GM12878 (cell line): ENCODE results near the gene PLVAP. TPM values are rescaled to one million over a fixed set of nuclear protein-coding genes. Genes with fewer than 3 reads are reported as not detected.

Experiments used
- ATAC-seq: fragments of 200-7000 bp; cut with Tn5 transposase; 3 replicates; pipeline ENCODE4 v1.9.1; 2020; ENCODE audit warnings: mild to moderate bottlenecking, moderate library complexity
- BruUV-seq: library from RNA; stranded (reverse); fragments of 400-500 nt; replicated peaks from 2 replicates; lab custom pipeline; 2021; lab: Mats Ljungman, UMichigan
- CTCF ChIA-PET: fragments of 300-600 bp; sonication (Branson Sonifier 250); formaldehyde crosslinking; extraction: SDS; loops from one replicate; lab custom pipeline; 2021; ENCODE audit warnings: inconsistent platforms; lab: Yijun Ruan, JAX
- POLR2A ChIA-PET: fragments of 350-600 bp; formaldehyde crosslinking; extraction: SDS; loops from one replicate; lab custom pipeline; 2021; ENCODE audit warnings: inconsistent platforms; lab: Charles Lee
- RAD21 ChIA-PET: fragments of 300-600 bp; sonication (Branson Sonifier 250); formaldehyde crosslinking; loops from one replicate; lab custom pipeline; 2023; ENCODE audit warnings: antibody characterized with exemption; ENCODE audit not compliant: unreplicated experiment; lab: Charles Lee
- SMC1A ChIA-PET: fragments of 300-600 bp; sonication (Branson Sonifier 250); formaldehyde crosslinking; loops from one replicate; lab custom pipeline; 2023; ENCODE audit not compliant: unreplicated experiment, uncharacterized antibody; lab: Charles Lee
- DNase-seq: peaks from one replicate; pipeline ENCODE4 v3.0.0-alpha.2; 2011; ENCODE audit warnings: low read depth, low spot score
- FAIRE-seq: peaks from 3 replicates; lab custom pipeline; 2011; peaks lifted over from hg19 to GRCh38; lab: Jason Lieb, UNC
- H2AFZ ChIP-seq: 2 replicates; pipeline ENCODE4 v1.6.0; 2011; ENCODE audit warnings: low read depth, low read length, control low read depth; ENCODE audit not compliant: control insufficient read depth
- H3K27ac ChIP-seq: 2 replicates; pipeline ENCODE4 v1.5.1; 2011; ENCODE audit warnings: control low read depth; ENCODE audit not compliant: control insufficient read depth, insufficient read depth
- H3K27me3 ChIP-seq, 2 experiments: replicated peaks in 1 of 2; 2 replicates each; pipeline versions ENCODE4 v1.6.0 to v1.6.1; 2011; ENCODE audit warnings: low read length in 1 of 2; ENCODE audit not compliant: control insufficient read depth in 2 of 2, insufficient read depth in 2 of 2
- H3K36me3 ChIP-seq, 2 experiments: 2 replicates each; pipeline ENCODE4 v1.5.1; 2011; ENCODE audit warnings: low read length in 1 of 2; ENCODE audit not compliant: control insufficient read depth in 2 of 2, insufficient read depth in 2 of 2
- H3K4me1 ChIP-seq: 2 replicates; pipeline ENCODE4 v1.6.1; 2011; ENCODE audit warnings: mild to moderate bottlenecking, low read length, moderate library complexity, mixed read lengths; ENCODE audit not compliant: control insufficient read depth, insufficient read depth
- H3K4me2 ChIP-seq: 2 replicates; pipeline ENCODE4 v1.6.0; 2011; ENCODE audit warnings: control low read depth; ENCODE audit not compliant: control insufficient read depth, insufficient read depth
- H3K4me3 ChIP-seq: fragments of 200-600 bp; sonication (generic); 2 replicates; pipeline ENCODE4 v1.5.1; 2016
- H3K79me2 ChIP-seq: 2 replicates; pipeline ENCODE4 v1.6.0; 2011; ENCODE audit warnings: low read length; ENCODE audit not compliant: control insufficient read depth, insufficient read depth
- H3K9ac ChIP-seq: 2 replicates; pipeline ENCODE4 v1.8.0; 2011; ENCODE audit warnings: low read length, control low read depth, mixed read lengths; ENCODE audit not compliant: control insufficient read depth, insufficient read depth
- H3K9me3 ChIP-seq: replicated peaks from 3 replicates; pipeline ENCODE4 v1.5.1; 2011; ENCODE audit warnings: mild to moderate bottlenecking, low read length; ENCODE audit not compliant: control insufficient read depth, insufficient read depth
- H4K20me1 ChIP-seq: 2 replicates; pipeline ENCODE4 v1.6.0; 2011; ENCODE audit not compliant: control insufficient read depth, insufficient read depth
- ATF7 ChIP-seq: fragments of 450-650 bp; IDR thresholded peaks from 2 replicates; pipeline ENCODE4 v1.6.1; 2016; ENCODE audit warnings: low read depth, mild to moderate bottlenecking
- E2F4 ChIP-seq: IDR thresholded peaks from 2 replicates; pipeline ENCODE4 v1.6.1; 2012; ENCODE audit warnings: low read depth, low read length, improper control_type of control experiment
- IRF4 ChIP-seq: IDR thresholded peaks from 2 replicates; pipeline ENCODE4 v1.6.1; 2011; ENCODE audit warnings: low read depth, low read length
- JUNB ChIP-seq: IDR thresholded peaks from 2 replicates; pipeline ENCODE4 v1.6.1; 2016; ENCODE audit warnings: antibody characterized with exemption, mild to moderate bottlenecking
- MYB ChIP-seq: fragments of 150-350 bp; IDR thresholded peaks from 2 replicates; pipeline ENCODE4 v1.6.1; 2014; ENCODE audit warnings: mild to moderate bottlenecking, low read depth, low read length, borderline replicate concordance
- POLR2AphosphoS2 ChIP-seq: IDR thresholded peaks from 2 replicates; pipeline ENCODE4 v1.6.1; 2011; ENCODE audit warnings: low read depth, mild to moderate bottlenecking, low read length, improper control_type of control experiment, moderate library complexity
- PRDM15 ChIP-seq: fragments of 450-650 bp; formaldehyde crosslinking; IDR thresholded peaks from 2 replicates; pipeline ENCODE4 v1.4.0; 2020; ENCODE audit warnings: mild to moderate bottlenecking, moderate library complexity
- SKIL ChIP-seq: fragments of 450-650 bp; IDR thresholded peaks from 2 replicates; pipeline ENCODE4 v1.6.1; 2017; ENCODE audit warnings: mild to moderate bottlenecking, low read depth, inconsistent platforms; ENCODE audit not compliant: poor library complexity, severe bottlenecking
- ZNF687 ChIP-seq: fragments of 450-650 bp; IDR thresholded peaks from 2 replicates; pipeline ENCODE4 v1.6.1; 2017; ENCODE audit warnings: mild to moderate bottlenecking, moderate library complexity
- WGBS: methylation state at CpG from one replicate; pipeline ENCODE4 v1.1.6; 2016; ENCODE audit warnings: low lambda C conversion rate; ENCODE audit not compliant: insufficient replicate concordance, insufficient coverage; ENCODE audit errors: missing lambda C conversion rate; 5-methylcytosine and 5-hydroxymethylcytosine counted together
- in situ Hi-C: fragments of 300-500 bp; cut with MboI; formaldehyde crosslinking; loops from 9 replicates; pipeline ENCODE4 v1.14.3; 2018; ENCODE audit warnings: mixed read lengths
- intact Hi-C: fragments of 100-400 bp; cut with micrococcal nuclease; formaldehyde crosslinking; loops from one replicate; pipeline ENCODE4 v1.14.2; 2022; ENCODE audit not compliant: unreplicated experiment
- polyA plus RNA-seq, 11 experiments: library from polyadenylated mRNA; depleted of rRNA in 4 of 11; unstranded in 6 of 11; stranded (reverse) in 5 of 11; fragments of >200 nt; fragmentation: Nextera tagmentation in 4 of 11; fragmentation: Illumina TruSeq in 1 of 11; extraction: Ambion mirVana in 4 of 11; extraction: Trizol in 1 of 11; gene quantifications; 1 replicate in 1 of 11; 2 replicates in 10 of 11; pipeline versions ENCODE4 v1.2.1 to v1.2.3, GENCODE V29; 2011 to 2016; ENCODE audit warnings: inconsistent platforms in 2 of 11, missing spikeins in 2 of 11, low read depth in 1 of 11
- total RNA-seq, 4 experiments: library from RNA; depleted of rRNA in 3 of 4; stranded (reverse); fragments of >200 nt in 3 of 4; fragmentation: Illumina TruSeq in 1 of 4; extraction: Trizol in 1 of 4; gene quantifications; 2 replicates each; pipeline versions ENCODE4 v1.2.1 to v1.2.3, GENCODE V29; 2013 to 2021

The PLVAP gene
- total and polyA plus RNA-seq, 10 of the 15 experiments (the other 5 are each of a cell fraction or from before 2014, with no cell fraction given): 0.03 to 0.54 (median 0.06) TPM; not detected in 4

GRCh38 chr19:17404621-17405249, 27.6 kb upstream of the PLVAP start (continued):
- no peak for TF ChIP-seq PRDM15
- TF ChIP-seq, all 136 proteins: peak for 14

- Histone ChIP-seq H3K9ac (peak overlapping the region; percentile 95), H3K4me2 (peak overlapping the region; percentile 82; the same call in 1 of the 2 replicates), H3K79me2 (peaks cover 67% of the 10 kb centered on the region), H3K4me3 (peak overlapping the region; percentile 83), H3K36me3 (peaks cover 11 to 23% of the 10 kb centered on the region in 2 experiments), H3K27ac (peak overlapping the region; percentile 99), H3K9me3 (no peaks in the 10 kb centered on the region), H2AFZ (no peak overlapping the region), H3K27me3 (no peaks in the 10 kb centered on the region), H4K20me1 (peaks cover 3% of the 10 kb centered on the region; the same call in 1 of the 2 replicates), H3K4me1 (peaks cover 6% of the 10 kb centered on the region)
- POLR2A ChIA-PET: interaction anchor here (0.7 to 1.3 kb wide), 4 partner anchors 95 to 189 kb away, joined by 3 to 4 read pairs (median 4); partner anchors contain the start of genes DDA1 and USE1
- no peak for DNase-seq
- BruUV-seq: no TSS peak
- FAIRE-seq: no peak
- intact Hi-C loops: no loop called here
- CTCF ChIA-PET: interaction anchor here (1.5 to 1.6 kb wide), 2 partner anchors 14 to 15 kb away, joined by 4 to 5 read pairs; partner anchors contain the start of gene MVB12A
- ATAC-seq: peak; percentile 6
- RAD21 ChIA-PET: interaction anchor here (0.6 to 1.0 kb wide), 2 partner anchors 16 to 449 kb away, joined by 3 to 4 read pairs; partner anchors contain the start of gene MVB12A
- 78% methylated on average over 5 of the region's 6 CpGs for WGBS
- SMC1A ChIA-PET: interaction anchor here (0.8 kb wide), 1 partner anchor 9 kb away, joined by 3 read pairs; no protein-coding TSS in a partner anchor
- in situ Hi-C loops: no loop called here
- TF ChIP-seq E2F4 (no peak), ATF7 (no peak), JUNB (no peak), POLR2AphosphoS2 (no peak), MYB (no peak), SKIL (no peak), IRF4 (no peak), ZNF687 (no peak)
Measured at GRCh38 chr19:17404015-17404414, 26.9 kb upstream of the PLVAP start.
